HG03571 (cell line): Measurements from ENCODE around the gene BMP5.

Experiments
- ATAC-seq: cut with Tn5 transposase; IDR thresholded peaks from one replicate; pipeline ENCODE4 v1.9.1; 2021; ENCODE audit not compliant: unreplicated experiment

Gene BMP5

DNA sequence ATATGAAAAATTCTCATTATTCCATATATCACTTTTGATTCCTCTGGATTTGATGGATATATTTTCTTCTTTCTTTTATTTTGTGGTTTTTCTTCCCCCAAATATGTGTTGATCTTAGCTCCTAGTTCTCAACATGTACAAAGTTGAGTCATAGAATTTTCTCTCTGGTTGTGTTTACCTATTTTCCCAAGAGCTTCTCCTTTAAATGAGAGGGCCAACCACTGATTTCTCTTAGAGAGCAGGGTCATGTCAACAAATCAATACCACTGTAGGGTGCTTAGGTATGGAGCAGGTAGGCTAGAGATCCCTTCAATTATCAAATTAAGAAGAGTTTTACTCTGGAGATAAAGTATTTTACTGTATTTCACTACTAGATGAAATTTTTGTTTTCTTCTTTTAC, 145.7 kb downstream of the BMP5 start:
- no peak for ATAC-seq

DNA sequence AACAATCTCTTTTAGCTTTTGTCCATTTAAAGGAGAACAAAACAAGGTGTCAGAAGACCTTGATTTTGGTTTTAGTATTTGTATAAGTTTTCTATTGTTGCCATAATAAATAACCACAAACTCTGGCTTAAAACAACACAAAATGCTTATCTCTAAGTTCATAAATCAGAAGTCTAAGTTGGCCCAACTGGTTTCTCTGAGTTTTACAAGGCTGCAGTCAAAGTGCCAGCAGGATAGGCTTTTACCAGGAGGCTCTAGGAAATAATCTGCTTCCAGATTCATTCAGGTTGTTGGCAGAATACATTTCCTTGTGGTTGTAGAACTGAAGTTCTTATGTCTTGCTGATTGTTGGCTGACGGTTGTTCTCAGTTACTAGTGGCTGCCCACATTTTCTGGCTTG, 149.2 kb downstream of the BMP5 start:
- ATAC-seq = no peak

DNA sequence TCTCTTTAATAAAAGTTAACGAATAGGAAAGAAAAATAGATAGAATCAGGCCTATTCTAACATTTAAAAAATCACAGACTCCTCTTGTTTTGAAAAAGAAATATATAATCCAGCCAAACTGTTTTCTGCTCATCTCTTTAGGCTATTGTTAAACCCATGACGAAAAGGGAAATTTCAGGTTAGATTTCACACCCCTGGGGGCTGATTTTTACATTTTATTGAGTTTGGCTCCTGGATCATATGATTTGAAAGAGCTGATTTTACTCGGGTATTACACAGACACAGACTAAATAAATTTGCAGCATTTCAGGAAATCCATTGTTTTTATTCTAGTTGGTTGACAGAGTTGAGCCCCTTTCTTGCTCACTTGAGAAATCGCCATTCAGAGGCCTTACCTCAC, 160.6 kb downstream of the BMP5 start:
- ATAC-seq = no peak

DNA sequence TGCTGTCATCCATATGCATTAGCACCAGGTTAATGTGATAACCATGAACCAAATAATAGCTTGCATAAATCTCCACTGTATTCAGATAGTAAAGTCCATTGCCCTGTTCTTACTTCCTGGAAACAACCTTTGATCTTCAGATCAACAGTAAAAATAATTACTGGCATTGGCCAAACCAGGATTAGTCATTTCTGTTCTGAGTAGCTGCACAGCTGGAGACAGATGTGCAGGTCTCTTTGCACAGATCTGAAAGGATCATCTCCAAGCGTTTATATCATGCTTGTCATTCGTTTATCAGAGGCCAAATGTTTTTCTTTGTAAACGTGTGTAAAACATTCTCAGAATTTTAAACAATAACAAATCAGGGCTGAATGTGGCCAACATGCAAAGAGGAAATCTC, 162.0 kb downstream of the BMP5 start:
- no peak for ATAC-seq

DNA sequence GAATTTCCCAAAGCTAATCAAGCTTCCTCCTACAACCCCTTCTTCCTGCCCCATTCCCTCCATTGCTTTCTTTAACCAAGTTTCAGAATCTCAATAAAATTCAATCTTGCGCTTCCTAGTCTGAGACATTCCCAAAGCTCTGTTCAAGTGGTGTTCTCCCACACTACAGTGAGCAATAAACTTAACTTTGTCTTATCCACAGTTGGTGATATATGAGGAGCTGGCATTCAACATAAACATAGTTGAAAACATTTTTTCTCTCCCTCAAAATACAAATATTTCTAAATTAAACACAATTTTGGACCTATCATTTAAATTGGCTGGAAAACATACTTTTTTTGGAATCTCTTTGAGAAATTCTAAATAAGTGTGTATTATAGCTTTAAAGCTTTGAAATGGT, 166.7 kb downstream of the BMP5 start:
- ATAC-seq = no peak

DNA sequence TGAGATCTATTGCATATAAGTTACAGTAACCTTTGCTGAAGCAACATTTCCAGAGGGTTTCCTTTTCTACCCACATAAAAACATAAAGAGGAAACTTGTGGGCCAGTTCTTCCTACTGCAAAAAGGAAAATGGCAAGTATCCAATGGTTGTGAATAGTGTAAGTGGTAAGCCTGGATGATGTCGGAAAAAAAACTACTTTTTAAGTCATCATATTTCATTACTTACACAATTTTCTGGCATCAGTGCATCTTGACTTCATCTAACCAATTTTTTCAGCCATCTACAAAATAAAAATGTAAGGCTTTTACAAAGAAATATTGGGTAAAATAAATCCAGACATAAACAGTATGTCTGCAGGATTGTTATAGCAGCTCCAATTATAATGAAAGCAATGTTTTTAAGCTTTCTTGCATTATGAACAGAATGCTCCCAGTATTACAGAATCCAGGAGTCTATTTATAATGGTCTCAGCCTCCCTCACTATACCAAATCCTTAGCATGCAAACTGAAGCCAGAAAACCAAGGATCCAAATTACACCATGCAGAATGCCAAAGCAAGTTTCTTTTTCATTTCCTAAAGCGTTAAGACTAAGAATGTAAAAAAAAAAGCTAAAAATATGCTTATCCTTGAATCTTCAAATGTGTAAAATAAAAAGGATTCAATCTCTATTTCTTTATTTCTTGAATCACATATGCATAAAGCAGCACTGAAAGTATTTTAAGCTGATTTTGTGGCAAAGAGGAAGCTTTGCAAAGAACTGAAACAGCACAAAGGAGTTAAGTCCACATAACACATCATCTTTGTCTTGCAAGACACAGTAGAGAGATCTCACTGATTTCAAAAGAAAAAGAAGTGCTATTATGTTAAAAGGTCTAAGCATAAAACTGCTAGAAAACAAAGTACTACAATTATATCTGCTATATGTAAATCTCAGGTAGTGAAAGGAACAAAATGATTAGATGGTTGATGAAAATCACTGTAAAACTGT, 169.6 kb downstream of the BMP5 start:
- no peak for ATAC-seq

DNA sequence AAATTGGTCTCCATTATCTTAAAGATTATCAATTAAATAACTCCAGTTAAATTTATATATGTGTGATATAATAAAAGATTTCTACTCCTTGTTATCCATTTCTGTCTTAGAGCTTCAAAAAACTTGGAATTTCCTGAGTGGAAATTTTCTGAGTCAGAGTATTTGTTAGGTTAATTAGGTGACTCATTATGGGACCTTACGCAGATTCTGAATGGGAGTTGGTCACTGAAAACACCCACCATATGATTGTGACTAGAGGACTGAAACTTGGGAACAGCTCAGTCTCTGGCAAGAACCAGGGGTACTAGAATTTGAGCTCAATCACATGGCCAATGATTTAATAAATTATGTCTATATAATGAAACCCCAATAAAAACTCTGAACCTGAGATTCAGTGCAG, 171.0 kb downstream of the BMP5 start:
- ATAC-seq = no peak
